Measurements from ENCODE around the gene RANBP9.

- TF ChIP-seq CTCF (tag by site-specific recombination; IDR thresholded peaks at IDR 0.05) (no peak), TCF7L2 (IDR thresholded peaks at IDR 0.05; ENCODE audit: borderline replicate concordance, low read depth, low read length) (no peak), ZBTB7A (tag by site-specific recombination; IDR thresholded peaks at IDR 0.05; ENCODE audit: low read depth) (no peak), SETDB1 (IDR thresholded peaks at IDR 0.05; ENCODE audit: insufficient read length, low read length) (no peak), ZNF548 (tag by site-specific recombination; IDR thresholded peaks at IDR 0.05) (no peak)
Observed at GRCh38 chr6:13711324-13711732, 307 bp downstream of the RANBP9 start.
